Progenitor cell of endocrine pancreas (in vitro differentiated cells): ENCODE measurements around the gene ART4. TPM values are rescaled to one million over a fixed set of nuclear protein-coding genes. Genes with fewer than 3 reads are reported as not detected.

Experiments
- DNase-seq: peaks from one replicate; pipeline ENCODE4 v3.0.0; 2021; ENCODE audit warnings: low spot score; ENCODE audit not compliant: unreplicated experiment
- H3K27ac Mint-ChIP-seq: 2 replicates; pipeline ENCODE4 v1.8.0; 2021; ENCODE audit warnings: mild to moderate bottlenecking, moderate library complexity, mixed read lengths
- H3K27me3 Mint-ChIP-seq: 2 replicates; pipeline ENCODE4 v1.8.0; 2021; ENCODE audit warnings: mixed read lengths
- H3K36me3 Mint-ChIP-seq: 2 replicates; pipeline ENCODE4 v1.8.0; 2022; ENCODE audit warnings: mixed read lengths; ENCODE audit not compliant: insufficient read depth
- H3K4me1 Mint-ChIP-seq: 2 replicates; pipeline ENCODE4 v1.8.0; 2021; ENCODE audit warnings: low read depth, mixed read lengths
- H3K4me3 Mint-ChIP-seq: 2 replicates; pipeline ENCODE4 v1.8.0; 2021; ENCODE audit warnings: low read depth, mild to moderate bottlenecking, moderate library complexity, mixed read lengths
- H3K9me3 Mint-ChIP-seq: 2 replicates; pipeline ENCODE4 v1.8.0; 2021; ENCODE audit warnings: low read depth, mixed read lengths
- CTCF ChIP-seq: fragments of 200-600 bp; sonication (generic); IDR thresholded peaks from one replicate; pipeline ENCODE4 v1.5.0; 2021; ENCODE audit warnings: antibody characterized with exemption, mild to moderate bottlenecking; ENCODE audit not compliant: unreplicated experiment
- total RNA-seq: library from RNA; stranded (reverse); gene quantifications from 2 replicates; pipeline ENCODE4 v1.2.1, GENCODE V29; 2021

ART4 gene
- total RNA-seq, 1 donor from 2014 or later, result 0.29 TPM

GRCh38 chr12:14828892-14829291, 14.4 kb downstream of the ART4 start:
- DNase-seq, result no peak
- H3K9me3 Mint-ChIP-seq, result no peaks in the 10 kb centered on the region
- H3K27ac Mint-ChIP-seq, result no peak overlapping the region
- no peaks in the 10 kb centered on the region for H3K36me3 Mint-ChIP-seq
- no peaks in the 10 kb centered on the region for H3K27me3 Mint-ChIP-seq
- TF ChIP-seq CTCF, result no peak
- H3K4me3 Mint-ChIP-seq, result no peak overlapping the region
- H3K4me1 Mint-ChIP-seq, result no peaks in the 10 kb centered on the region

- Mint-ChIP-seq H3K4me1 (no peaks in the 10 kb centered on the region), H3K4me3 (no peak overlapping the region), H3K27ac (no peak overlapping the region), H3K9me3 (no peaks in the 10 kb centered on the region), H3K27me3 (no peaks in the 10 kb centered on the region), H3K36me3 (no peaks in the 10 kb centered on the region)
- no peak for DNase-seq
- TF ChIP-seq CTCF, result no peak
These were observed 16.3 kb downstream of the ART4 start for GRCh38 chr12:14827043-14827442.

- Mint-ChIP-seq H3K4me1 (no peaks in the 10 kb centered on the region), H3K27ac (no peak overlapping the region)
- DNase-seq, result no peak
These were observed 16.8 kb downstream of the ART4 start for GRCh38 chr12:14826491-14826890.

GRCh38 chr12:14825256-14825655, 18.1 kb downstream of the ART4 start:
- no peaks in the 10 kb centered on the region for H3K9me3 Mint-ChIP-seq
- no peak overlapping the region for H3K27ac Mint-ChIP-seq
- no peak for DNase-seq
- H3K27me3 Mint-ChIP-seq, result no peaks in the 10 kb centered on the region
- TF ChIP-seq CTCF, result no peak
- no peak overlapping the region for H3K4me3 Mint-ChIP-seq
- H3K36me3 Mint-ChIP-seq, result no peaks in the 10 kb centered on the region
- no peaks in the 10 kb centered on the region for H3K4me1 Mint-ChIP-seq

More at GRCh38 chr12:14826491-14826890, 16.8 kb downstream of the ART4 start:
- no peak for TF ChIP-seq CTCF
- Mint-ChIP-seq H3K27me3 (no peaks in the 10 kb centered on the region), H3K9me3 (no peaks in the 10 kb centered on the region), H3K4me3 (no peak overlapping the region), H3K36me3 (no peaks in the 10 kb centered on the region)

- no peaks in the 10 kb centered on the region for H3K4me1 Mint-ChIP-seq
- DNase-seq, result no peak
- no peak overlapping the region for H3K27ac Mint-ChIP-seq
- no peaks in the 10 kb centered on the region for H3K36me3 Mint-ChIP-seq
- no peaks in the 10 kb centered on the region for H3K27me3 Mint-ChIP-seq
- no peaks in the 10 kb centered on the region for H3K9me3 Mint-ChIP-seq
- TF ChIP-seq CTCF, result no peak
- H3K4me3 Mint-ChIP-seq, result no peak overlapping the region
These were observed 19.2 kb downstream of the ART4 start for GRCh38 chr12:14824012-14824634.
